ENCODE measurements around the gene SETBP1.

The SETBP1 gene

GRCh38 chr18:44988821-44989587 is 308.3 kb downstream of the SETBP1 start:
- DNase-seq (ENCODE audit: extremely low read depth, insufficient read length): no peak
- Histone ChIP-seq H3K36me3 (ENCODE audit: control insufficient read depth, insufficient read depth, low read length) (no peaks in the 10 kb centered on the region), H3K27me3 (replicated peaks; ENCODE audit: control insufficient read depth, insufficient read depth, low read length) (no peaks in the 10 kb centered on the region), H3K4me3 (replicated peaks; ENCODE audit: low read depth, low read length) (no peak overlapping the region)
- TF ChIP-seq CTCF (IDR thresholded peaks at IDR 0.05; ENCODE audit: insufficient read depth, low read length, poor library complexity, severe bottlenecking): no peak

GRCh38 chr18:44996261-44996660 is 315.6 kb downstream of the SETBP1 start:
- H3K27me3 ChIP-seq (replicated peaks; ENCODE audit: control insufficient read depth, insufficient read depth, low read length): no peaks in the 10 kb centered on the region
- peak; percentile 32 for DNase-seq (ENCODE audit: extremely low read depth, insufficient read length)
- no peak for TF ChIP-seq CTCF (IDR thresholded peaks at IDR 0.05; ENCODE audit: insufficient read depth, low read length, poor library complexity, severe bottlenecking)
- H3K36me3 ChIP-seq (ENCODE audit: control insufficient read depth, insufficient read depth, low read length): no peaks in the 10 kb centered on the region
- no peak overlapping the region for H3K4me3 ChIP-seq (replicated peaks; ENCODE audit: low read depth, low read length)

GRCh38 chr18:44997174-44997573 is 316.5 kb downstream of the SETBP1 start:
- no peak for DNase-seq (ENCODE audit: extremely low read depth, insufficient read length)
- Histone ChIP-seq H3K4me3 (replicated peaks; ENCODE audit: low read depth, low read length) (no peak overlapping the region), H3K27me3 (replicated peaks; ENCODE audit: control insufficient read depth, insufficient read depth, low read length) (no peaks in the 10 kb centered on the region), H3K36me3 (ENCODE audit: control insufficient read depth, insufficient read depth, low read length) (no peaks in the 10 kb centered on the region)
- no peak for TF ChIP-seq CTCF (IDR thresholded peaks at IDR 0.05; ENCODE audit: insufficient read depth, low read length, poor library complexity, severe bottlenecking)

GRCh38 chr18:44998360-44998759 is 317.7 kb downstream of the SETBP1 start:
- no peak for DNase-seq (ENCODE audit: extremely low read depth, insufficient read length)
- no peak for TF ChIP-seq CTCF (IDR thresholded peaks at IDR 0.05; ENCODE audit: insufficient read depth, low read length, poor library complexity, severe bottlenecking)
- H3K36me3 ChIP-seq (ENCODE audit: control insufficient read depth, insufficient read depth, low read length): no peaks in the 10 kb centered on the region
- no peak overlapping the region for H3K4me3 ChIP-seq (replicated peaks; ENCODE audit: low read depth, low read length)
- H3K27me3 ChIP-seq (replicated peaks; ENCODE audit: control insufficient read depth, insufficient read depth, low read length): no peaks in the 10 kb centered on the region

- no peak for DNase-seq (ENCODE audit: extremely low read depth, insufficient read length)
Observed at GRCh38 chr18:45004546-45005080, 323.9 kb downstream of the SETBP1 start.

More at GRCh38 chr18:45004546-45005080, 323.9 kb downstream of the SETBP1 start:
- Histone ChIP-seq H3K27me3 (replicated peaks; ENCODE audit: control insufficient read depth, insufficient read depth, low read length) (no peaks in the 10 kb centered on the region), H3K4me3 (replicated peaks; ENCODE audit: low read depth, low read length) (no peak overlapping the region), H3K36me3 (ENCODE audit: control insufficient read depth, insufficient read depth, low read length) (no peaks in the 10 kb centered on the region)
- TF ChIP-seq CTCF (IDR thresholded peaks at IDR 0.05; ENCODE audit: insufficient read depth, low read length, poor library complexity, severe bottlenecking): no peak
